AG10803 (cell line): ENCODE results near the gene SPRING1.

ENCODE experiments used
- DNase-seq: peaks from one replicate; pipeline ENCODE4 v3.0.0; 2010; ENCODE audit warnings: low read depth
- H3K4me3 ChIP-seq: 2 replicates; pipeline ENCODE4 v1.5.1; 2011; ENCODE audit warnings: mild to moderate bottlenecking, low read length, control low read depth
- CTCF ChIP-seq: conservative IDR thresholded peaks from 2 replicates; pipeline ENCODE4 v1.5.1; 2011; ENCODE audit warnings: mild to moderate bottlenecking, low read length, control low read depth, inconsistent platforms

Gene SPRING1

GRCh38 chr12:116707751-116708150, 30.1 kb downstream of the SPRING1 start:
- no peak for DNase-seq
- TF ChIP-seq CTCF: no peak
- H3K4me3 ChIP-seq: no peak overlapping the region

- H3K4me3 ChIP-seq: no peak overlapping the region
- TF ChIP-seq CTCF: peak; percentile 96
- peak; percentile 59 for DNase-seq
These were observed 34.6 kb downstream of the SPRING1 start for GRCh38 chr12:116703214-116703795.

- no peak for TF ChIP-seq CTCF
- DNase-seq: no peak
- no peak overlapping the region for H3K4me3 ChIP-seq
These were observed 36.4 kb downstream of the SPRING1 start for GRCh38 chr12:116701432-116701831.

- H3K4me3 ChIP-seq: no peak overlapping the region
- TF ChIP-seq CTCF: no peak
- DNase-seq: no peak
These were observed 37.8 kb downstream of the SPRING1 start for GRCh38 chr12:116700066-116700465.

GRCh38 chr12:116698554-116699075, 39.3 kb downstream of the SPRING1 start:
- H3K4me3 ChIP-seq: no peak overlapping the region
- DNase-seq: no peak
- no peak for TF ChIP-seq CTCF

GRCh38 chr12:116698116-116698515, 39.8 kb downstream of the SPRING1 start:
- DNase-seq: no peak
- TF ChIP-seq CTCF: no peak
- no peak overlapping the region for H3K4me3 ChIP-seq

- H3K4me3 ChIP-seq: no peak overlapping the region
- DNase-seq: no peak
These were observed 40.2 kb downstream of the SPRING1 start for GRCh38 chr12:116697716-116698115.

More at GRCh38 chr12:116697716-116698115, 40.2 kb downstream of the SPRING1 start:
- TF ChIP-seq CTCF: no peak
